Measurements from ENCODE around the gene LRRC2.

Gene LRRC2

DNA sequence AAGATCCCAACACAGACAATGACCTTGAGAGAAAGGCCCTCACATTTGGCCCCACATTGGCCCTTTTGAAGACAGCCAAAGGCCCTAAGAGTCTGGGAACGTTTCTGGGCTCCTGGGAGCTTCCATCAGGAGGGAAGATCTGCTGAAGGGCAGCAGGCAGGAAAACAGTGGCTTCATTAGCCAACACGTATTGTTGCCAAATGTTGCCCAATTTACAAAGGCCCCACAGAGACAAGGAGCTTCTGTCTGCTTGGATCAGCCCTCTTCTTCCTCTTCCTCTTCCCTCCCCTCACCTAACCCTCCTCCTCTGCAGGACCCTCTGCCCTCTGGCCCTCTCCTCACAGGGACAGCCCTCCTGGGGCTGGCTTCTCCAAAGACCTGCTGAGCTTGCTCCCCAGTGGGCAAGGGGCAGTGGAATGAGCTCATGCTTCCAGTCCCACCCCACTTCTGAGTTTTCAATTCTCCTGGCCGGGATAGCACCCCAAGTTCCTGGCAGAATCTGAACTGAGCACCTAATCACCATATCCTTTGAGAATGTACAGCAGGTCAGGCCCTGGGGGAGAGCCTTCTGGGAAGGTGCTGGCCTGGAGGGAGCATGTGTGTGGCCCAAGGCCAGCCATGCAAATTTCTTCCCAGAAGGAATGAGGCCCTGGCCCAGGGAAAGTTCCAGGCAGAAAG is 96.3 kb downstream of the LRRC2 start:
- Histone ChIP-seq H2AFZ (ENCODE audit: low read length) (no peak overlapping the region), H4K20me1 (ENCODE audit: insufficient read depth, low read length, poor library complexity, severe bottlenecking) (no peaks in the 10 kb centered on the region), H3K4me1 (ENCODE audit: insufficient read depth, low read length, poor library complexity, severe bottlenecking) (peaks cover 9% of the 10 kb centered on the region), H3K27me3 (ENCODE audit: insufficient read depth, low read length, poor library complexity, severe bottlenecking) (no peaks in the 10 kb centered on the region), H3K9ac (ENCODE audit: low read depth, low read length, poor library complexity, severe bottlenecking) (no peak overlapping the region), H3K4me2 (ENCODE audit: low read depth, low read length, poor library complexity, severe bottlenecking) (no peak overlapping the region), H3K9me2 (replicated peaks; ENCODE audit: low read depth, low read length) (no peaks in the 10 kb centered on the region), H3F3A (ENCODE audit: low read depth) (no peaks in the 10 kb centered on the region), H3K79me2 (ENCODE audit: insufficient read depth, low read length) (no peaks in the 10 kb centered on the region), H3K4me3 (ENCODE audit: low read length, poor library complexity, severe bottlenecking) (no peak overlapping the region), H3K36me3 (ENCODE audit: insufficient read depth, low read length) (no peaks in the 10 kb centered on the region), H3K9me3 (ENCODE audit: insufficient read depth, low read depth, low read length) (no peaks in the 10 kb centered on the region)
- TF ChIP-seq CTCF (conservative IDR thresholded peaks at IDR 0.05; ENCODE audit: low read length) (no peak), EZH2phosphoT487 (IDR thresholded peaks at IDR 0.05; ENCODE audit: borderline replicate concordance) (no peak)

GRCh38 chr3:46468753-46469600 is 97.1 kb downstream of the LRRC2 start:
- H3K4me3 ChIP-seq (ENCODE audit: low read length, poor library complexity, severe bottlenecking) = no peak overlapping the region
- H3K9me2 ChIP-seq (replicated peaks; ENCODE audit: low read depth, low read length) = no peaks in the 10 kb centered on the region
- no peaks in the 10 kb centered on the region for H3K27me3 ChIP-seq (ENCODE audit: insufficient read depth, low read length, poor library complexity, severe bottlenecking)
- H3K9me3 ChIP-seq (ENCODE audit: insufficient read depth, low read depth, low read length) = no peaks in the 10 kb centered on the region
- peaks cover 9% of the 10 kb centered on the region for H3K4me1 ChIP-seq (ENCODE audit: insufficient read depth, low read length, poor library complexity, severe bottlenecking)
- no peak overlapping the region for H2AFZ ChIP-seq (ENCODE audit: low read length)
- H3K4me2 ChIP-seq (ENCODE audit: low read depth, low read length, poor library complexity, severe bottlenecking) = no peak overlapping the region
- no peaks in the 10 kb centered on the region for H4K20me1 ChIP-seq (ENCODE audit: insufficient read depth, low read length, poor library complexity, severe bottlenecking)
- H3K79me2 ChIP-seq (ENCODE audit: insufficient read depth, low read length) = no peaks in the 10 kb centered on the region
- H3K36me3 ChIP-seq (ENCODE audit: insufficient read depth, low read length) = no peaks in the 10 kb centered on the region
- H3K9ac ChIP-seq (ENCODE audit: low read depth, low read length, poor library complexity, severe bottlenecking) = no peak overlapping the region
- no peaks in the 10 kb centered on the region for H3F3A ChIP-seq (ENCODE audit: low read depth)
- TF ChIP-seq EZH2phosphoT487 (IDR thresholded peaks at IDR 0.05; ENCODE audit: borderline replicate concordance) (no peak), CTCF (conservative IDR thresholded peaks at IDR 0.05; ENCODE audit: low read length) (no peak)

- H3F3A ChIP-seq (ENCODE audit: low read depth) = no peaks in the 10 kb centered on the region
- no peak overlapping the region for H3K4me3 ChIP-seq (ENCODE audit: low read length, poor library complexity, severe bottlenecking)
- no peaks in the 10 kb centered on the region for H3K9me2 ChIP-seq (replicated peaks; ENCODE audit: low read depth, low read length)
- no peaks in the 10 kb centered on the region for H3K9me3 ChIP-seq (ENCODE audit: insufficient read depth, low read depth, low read length)
- H2AFZ ChIP-seq (ENCODE audit: low read length) = no peak overlapping the region
- no peak overlapping the region for H3K4me2 ChIP-seq (ENCODE audit: low read depth, low read length, poor library complexity, severe bottlenecking)
- H3K79me2 ChIP-seq (ENCODE audit: insufficient read depth, low read length) = no peaks in the 10 kb centered on the region
- H3K27me3 ChIP-seq (ENCODE audit: insufficient read depth, low read length, poor library complexity, severe bottlenecking) = no peaks in the 10 kb centered on the region
- TF ChIP-seq EZH2phosphoT487 (IDR thresholded peaks at IDR 0.05; ENCODE audit: borderline replicate concordance) = no peak
- TF ChIP-seq CTCF (conservative IDR thresholded peaks at IDR 0.05; ENCODE audit: low read length) = no peak
- peaks cover 15% of the 10 kb centered on the region for H3K4me1 ChIP-seq (ENCODE audit: insufficient read depth, low read length, poor library complexity, severe bottlenecking)
- H3K36me3 ChIP-seq (ENCODE audit: insufficient read depth, low read length) = no peaks in the 10 kb centered on the region
- H3K9ac ChIP-seq (ENCODE audit: low read depth, low read length, poor library complexity, severe bottlenecking) = no peak overlapping the region
- no peaks in the 10 kb centered on the region for H4K20me1 ChIP-seq (ENCODE audit: insufficient read depth, low read length, poor library complexity, severe bottlenecking)
Measured at GRCh38 chr3:46467562-46467961, 98.5 kb downstream of the LRRC2 start.
